Suppressor macrophage (primary cell): ENCODE data around the gene SSBP2.
A peak's percentile ranks its signal among the peaks of the same experiment; 100 is the strongest.
"Not testable (repeated sequence)": the region's sequence is repeated elsewhere in the genome, so short reads cannot be mapped to it uniquely, and the experiment has no call there.

Experiments used
- DNase-seq, 4 experiments: peaks; one replicate each; pipeline ENCODE4 v3.0.0-alpha.2; 2020 to 2022

Gene SSBP2

GRCh38 chr5:81729276-81729675 lies 21.6 kb downstream of the SSBP2 start:
- no peak for DNase-seq

GRCh38 chr5:81728301-81728700 lies 22.6 kb downstream of the SSBP2 start:
- peak in 2 of 4 experiments; percentile 29 to 53 for DNase-seq

GRCh38 chr5:81726297-81726696 lies 24.6 kb downstream of the SSBP2 start:
- DNase-seq: no peak

GRCh38 chr5:81724571-81724970 lies 26.3 kb downstream of the SSBP2 start:
- DNase-seq: no peak

DNA sequence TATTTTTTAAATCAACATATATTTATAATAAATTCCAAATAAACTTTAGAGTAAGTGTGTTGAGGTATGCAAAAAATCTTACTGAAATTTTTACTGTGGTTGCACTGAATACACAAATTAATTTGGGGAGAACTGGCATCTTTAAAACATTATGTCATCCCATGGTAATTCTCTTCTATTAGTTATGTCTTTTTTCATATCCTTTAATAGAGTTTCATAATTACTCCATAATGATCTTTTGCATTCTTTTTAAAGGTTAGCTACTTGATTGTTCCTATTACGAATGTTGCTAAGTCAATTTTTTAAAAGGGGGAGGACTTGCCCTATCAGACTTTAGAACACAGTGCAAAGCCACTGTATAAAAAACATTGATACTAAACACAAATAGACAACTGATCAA lies 26.8 kb downstream of the SSBP2 start:
- no peak for DNase-seq

- no peak for DNase-seq
Observed at GRCh38 chr5:81721049-81721448, 29.8 kb downstream of the SSBP2 start.

DNA sequence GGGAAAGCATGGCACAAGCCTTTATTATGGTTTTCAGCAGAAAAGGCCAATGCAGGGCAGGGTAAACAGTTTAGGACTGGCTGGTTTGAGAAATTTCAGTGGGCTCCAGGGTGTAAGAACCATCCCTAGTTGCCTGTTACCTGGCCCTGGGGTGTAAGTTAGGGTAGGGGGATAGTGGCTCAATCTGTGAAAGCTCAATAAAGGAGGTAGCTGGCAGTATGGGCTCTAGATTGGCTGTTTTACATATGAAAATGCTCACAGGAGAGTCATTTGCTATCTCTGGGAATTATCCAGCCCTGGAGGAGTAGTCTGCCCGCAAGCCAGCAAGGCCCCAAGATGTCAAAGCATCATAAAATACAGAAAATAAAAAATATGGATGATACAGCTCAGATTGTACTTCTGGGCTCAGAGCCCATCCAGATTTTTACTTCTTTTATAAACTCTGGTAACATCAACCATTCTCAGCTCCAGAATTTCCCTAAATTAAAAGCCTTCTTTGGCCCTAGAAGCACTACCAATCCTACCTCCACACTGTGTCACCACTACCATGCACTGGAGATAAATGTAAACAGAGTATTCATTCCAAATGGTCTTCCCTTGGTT lies 31.1 kb downstream of the SSBP2 start:
- DNase-seq: no peak

DNA sequence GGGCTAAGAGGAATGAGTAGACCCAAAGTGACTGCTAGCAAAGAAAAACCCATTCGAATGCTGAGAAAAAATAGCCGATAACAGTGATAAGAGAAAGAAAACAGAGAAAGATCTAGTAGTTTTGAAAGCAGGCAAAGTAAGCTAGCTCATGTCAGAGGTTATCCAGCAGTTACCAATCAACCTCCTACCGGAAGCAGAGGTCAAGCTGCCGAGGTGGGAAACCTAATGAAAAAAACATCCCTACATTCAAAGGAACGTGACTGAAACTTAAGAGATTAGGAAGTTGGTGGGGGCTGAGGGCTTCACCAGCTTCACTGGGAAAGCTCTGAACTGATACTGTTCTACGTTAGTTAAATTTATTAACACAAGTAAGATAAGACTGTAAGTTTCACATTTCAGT lies 32.6 kb downstream of the SSBP2 start:
- no peak for DNase-seq

GRCh38 chr5:81717860-81718259 lies 33.0 kb downstream of the SSBP2 start:
- no peak for DNase-seq

DNA sequence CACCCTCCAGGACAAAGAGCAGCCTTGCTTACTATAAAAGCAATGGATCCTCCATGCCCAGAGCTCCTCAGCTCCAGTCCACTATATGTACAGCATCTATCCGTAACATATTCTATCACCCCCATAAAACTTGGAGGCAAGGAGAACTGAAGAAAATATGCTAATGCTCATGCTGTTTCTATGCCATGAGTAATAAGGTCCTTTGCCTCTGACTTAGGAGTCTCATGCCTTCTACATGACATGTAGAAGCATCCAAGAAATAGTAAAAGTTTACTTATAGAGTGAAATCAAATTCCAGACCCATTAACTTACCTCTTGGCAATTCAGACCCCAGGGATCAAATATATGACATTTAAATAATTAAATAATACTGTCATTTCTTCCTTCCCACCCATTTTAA lies 33.7 kb downstream of the SSBP2 start:
- no peak for DNase-seq

DNA sequence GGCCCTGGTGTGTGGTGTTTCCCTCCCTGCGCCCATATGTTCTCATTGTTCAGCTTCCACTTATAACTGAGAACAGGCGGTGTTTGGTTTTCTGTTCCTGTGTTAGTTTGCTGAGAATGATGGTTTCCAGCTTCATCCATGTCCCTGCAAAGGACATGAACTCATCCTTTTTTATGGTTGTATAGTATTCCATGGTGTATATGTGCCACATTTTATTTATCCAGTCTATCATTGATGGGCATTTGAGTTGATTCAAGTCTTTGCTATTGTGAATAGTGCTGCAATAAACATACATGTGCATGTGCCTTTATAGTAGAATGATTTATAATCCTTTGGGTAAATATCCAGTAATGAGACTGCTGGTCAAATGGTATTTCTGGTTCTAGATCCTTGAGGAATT lies 36.8 kb downstream of the SSBP2 start:
- not testable (repeated sequence) for DNase-seq

DNA sequence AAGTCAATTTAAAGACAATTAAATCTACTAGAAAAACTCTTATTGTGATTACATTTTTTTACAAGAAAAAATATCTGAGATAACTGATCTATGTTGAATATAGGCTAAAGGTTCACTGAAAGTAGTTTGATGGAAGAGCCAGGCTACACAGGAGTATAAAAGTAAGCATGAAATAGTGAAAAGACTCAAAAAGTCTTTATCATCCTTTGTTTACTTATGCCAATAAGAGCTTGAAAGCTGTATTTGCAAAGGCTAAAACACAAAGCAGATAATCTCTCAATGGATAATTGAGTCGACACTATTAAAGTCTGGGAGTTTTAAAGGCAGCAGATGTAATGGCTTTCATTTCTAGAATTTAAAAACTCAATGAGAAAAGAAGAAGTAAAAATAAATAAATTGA lies 42.0 kb downstream of the SSBP2 start:
- no peak for DNase-seq

GRCh38 chr5:81703840-81704239 lies 47.1 kb downstream of the SSBP2 start:
- DNase-seq: no peak

GRCh38 chr5:81700166-81700565 lies 50.7 kb downstream of the SSBP2 start:
- DNase-seq: no peak

- no peak for DNase-seq
Observed at GRCh38 chr5:81698813-81699212, 52.1 kb downstream of the SSBP2 start.

DNA sequence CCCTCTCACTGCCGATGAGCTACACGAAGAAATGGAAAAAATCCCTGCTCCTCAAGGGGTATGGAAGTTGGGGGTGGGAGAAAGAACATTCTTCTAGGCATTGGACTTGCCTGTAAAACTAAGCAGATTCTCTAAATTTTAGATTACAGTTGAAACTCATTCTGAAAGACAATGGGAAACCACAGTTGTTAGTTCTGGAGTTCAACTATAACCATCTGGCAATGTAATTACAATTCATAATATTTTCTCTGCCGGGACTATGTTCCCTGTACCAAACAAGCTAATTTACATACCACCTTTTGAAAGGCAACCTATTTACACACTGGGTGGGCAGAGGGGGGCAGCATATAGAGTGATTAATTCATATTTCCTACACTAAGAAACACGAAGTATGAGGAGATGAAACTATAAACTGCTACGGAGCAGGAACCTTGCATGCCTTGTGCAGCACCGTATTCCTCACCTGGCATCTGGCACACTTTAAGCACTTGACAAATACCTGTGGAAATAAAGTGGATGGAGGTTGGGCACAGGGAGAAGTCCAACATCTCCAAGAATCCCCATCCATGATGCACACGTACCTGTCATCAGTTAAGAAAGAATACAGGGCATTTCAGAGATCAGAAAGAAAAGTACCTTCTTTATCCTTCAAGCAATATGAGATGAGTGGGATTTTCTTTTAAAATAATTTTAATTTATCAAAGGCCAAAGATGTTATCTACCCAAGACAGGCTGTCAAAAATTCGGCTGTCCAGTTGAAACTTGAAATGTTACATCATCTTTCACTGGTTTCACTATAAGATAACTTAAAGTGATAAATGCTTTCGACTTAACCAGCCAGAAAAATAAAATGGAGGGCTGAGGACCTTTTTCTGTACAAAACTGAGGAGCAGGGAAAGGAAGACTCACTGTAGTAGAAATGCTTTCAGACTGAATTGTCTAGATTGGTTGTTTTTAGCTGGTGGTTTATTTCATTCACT lies 54.2 kb downstream of the SSBP2 start:
- DNase-seq: no peak

DNA sequence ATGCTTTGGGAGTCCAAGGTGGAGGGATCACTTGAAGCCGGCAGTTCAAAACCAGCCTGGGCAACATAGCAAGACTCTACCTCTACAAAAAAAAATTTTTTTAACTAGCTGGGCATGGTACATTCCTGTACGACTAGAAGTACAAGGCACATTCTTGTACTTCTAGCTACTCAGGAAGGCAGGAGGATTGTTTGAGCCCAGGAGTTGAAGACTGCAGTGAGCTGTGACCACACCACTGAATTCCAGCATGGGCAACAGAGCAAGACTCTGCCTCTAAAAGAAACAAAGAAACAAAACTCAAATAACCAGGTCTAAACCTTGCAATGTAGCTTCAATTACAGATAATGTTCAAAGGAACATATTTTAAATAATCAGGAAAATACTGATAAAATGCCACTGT lies 56.2 kb downstream of the SSBP2 start:
- no peak for DNase-seq

GRCh38 chr5:81688215-81688614 lies 62.7 kb downstream of the SSBP2 start:
- no peak for DNase-seq

GRCh38 chr5:81687292-81687691 lies 63.6 kb downstream of the SSBP2 start:
- DNase-seq: no peak

DNA sequence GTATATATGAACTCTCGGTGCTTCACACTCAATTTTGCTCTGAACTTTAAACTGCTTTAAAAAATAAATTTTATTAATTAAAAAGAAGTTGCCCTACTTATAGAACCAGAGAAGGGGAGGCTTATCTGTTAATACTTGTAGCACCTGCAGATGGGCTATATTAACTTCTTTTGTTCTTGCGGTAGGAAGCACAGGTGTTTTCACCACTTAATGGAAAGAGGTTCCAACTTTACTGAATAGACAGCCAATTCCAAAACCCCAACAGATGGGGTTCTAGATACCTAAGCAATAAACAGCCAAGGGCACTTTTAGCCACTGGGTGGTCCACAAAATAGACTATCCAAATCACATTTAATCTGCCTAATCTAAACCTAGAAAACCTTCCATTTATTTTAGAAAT lies 65.4 kb downstream of the SSBP2 start:
- no peak for DNase-seq

DNA sequence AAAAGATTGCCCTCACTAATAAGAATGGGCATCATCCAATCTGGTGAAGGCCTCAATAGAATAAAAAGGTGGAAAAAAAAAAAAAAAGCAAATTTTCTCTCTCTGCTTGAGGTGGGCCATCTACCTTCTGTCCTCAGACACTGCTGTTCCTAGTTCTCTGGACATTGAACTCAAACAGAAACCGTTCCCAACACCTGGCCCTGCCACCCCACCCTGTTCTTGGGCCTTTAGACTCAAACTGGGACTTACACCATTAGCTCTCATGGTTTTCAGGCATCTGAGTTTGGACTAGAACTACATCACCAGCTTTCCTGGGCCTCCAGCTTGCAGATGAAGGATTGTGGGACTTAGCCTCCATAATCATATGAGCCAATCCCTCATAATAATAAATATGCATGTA lies 71.0 kb downstream of the SSBP2 start:
- DNase-seq: no peak

GRCh38 chr5:81675420-81675819 lies 75.5 kb downstream of the SSBP2 start:
- no peak for DNase-seq

DNA sequence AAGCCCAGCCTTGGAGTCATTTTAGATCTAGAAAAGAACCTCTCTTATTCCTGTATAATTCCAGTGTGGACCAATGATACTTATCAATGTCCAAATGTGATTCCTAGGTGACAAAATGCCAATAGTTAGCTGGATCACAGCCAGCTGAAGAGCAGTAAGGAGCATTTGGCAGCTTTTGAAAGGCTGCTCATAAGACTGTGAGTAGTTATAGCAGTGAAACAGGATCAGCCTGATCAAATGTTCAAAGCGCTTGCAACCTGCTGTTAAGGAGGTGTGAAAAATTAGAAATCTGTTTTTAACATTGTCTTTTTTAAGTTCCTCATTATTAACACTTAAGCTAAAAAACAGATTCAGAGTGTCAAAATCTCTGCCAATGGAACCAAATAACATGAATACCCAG lies 85.1 kb downstream of the SSBP2 start:
- DNase-seq: no peak

DNA sequence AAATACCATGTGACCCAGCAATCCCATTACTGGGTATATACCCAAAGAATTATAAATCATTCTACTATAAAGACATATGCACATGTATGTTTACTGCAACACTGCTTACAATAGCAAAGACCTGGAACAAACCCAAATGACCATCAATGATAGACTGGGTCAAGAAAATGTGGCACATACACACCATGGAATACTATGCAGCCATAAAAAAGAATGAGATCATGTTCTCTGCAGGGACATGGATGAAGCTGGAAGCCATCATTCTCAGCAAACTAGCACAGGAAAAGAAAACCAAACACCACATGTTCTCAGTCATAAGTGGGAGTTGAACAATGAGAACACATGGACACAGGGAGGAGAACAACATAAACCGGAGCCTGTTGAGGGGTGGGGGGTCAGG lies 90.3 kb downstream of the SSBP2 start:
- not testable (repeated sequence) for DNase-seq
